ENCODE data around the gene RTP3. TPM values are rescaled to one million over a fixed set of nuclear protein-coding genes. Genes with fewer than 3 reads are reported as not detected.

Gene RTP3
- total and polyA plus RNA-seq, 2 of the 8 experiments (the other 6 are each of a cell fraction or from before 2014, with no cell fraction given) = 0.08 TPM; not detected in 1

DNA sequence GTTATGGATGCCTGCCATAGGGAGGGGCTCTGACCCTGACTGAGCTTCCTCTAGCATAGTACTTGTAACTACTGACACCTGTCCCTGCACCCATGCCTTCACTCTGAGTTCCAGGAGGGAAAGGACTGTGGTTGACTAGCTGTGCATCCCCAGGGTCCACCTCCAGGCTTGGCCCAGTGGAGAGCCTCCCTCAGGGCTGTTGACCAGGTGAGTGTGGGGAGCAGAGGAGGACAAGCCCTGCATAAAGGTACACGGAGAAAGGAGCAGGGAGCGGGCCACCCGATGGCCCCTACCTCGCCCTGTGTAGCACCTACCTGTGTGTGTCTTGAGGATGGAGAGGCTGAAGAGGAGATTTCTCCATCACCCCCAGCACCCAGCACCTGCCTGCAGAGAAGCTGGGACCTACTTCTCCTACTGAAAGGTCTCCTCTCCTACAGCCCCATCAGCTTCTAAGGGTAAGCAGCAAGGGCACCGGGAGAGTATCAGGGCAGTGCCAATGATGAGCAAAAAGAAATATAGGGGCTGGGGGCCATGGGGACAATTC lies 26.3 kb upstream of the RTP3 start (continued):
- TF ChIP-seq CHD7 (IDR thresholded peaks at IDR 0.05; ENCODE audit: insufficient replicate concordance, low read length) (no peak), SAP30 (IDR thresholded peaks at IDR 0.05; ENCODE audit: insufficient read depth, insufficient replicate concordance, low read length) (no peak)
